MG63 (cell line): Measurements from ENCODE around the gene PLA2R1. TPM values are rescaled to one million over a fixed set of nuclear protein-coding genes. Genes with fewer than 3 reads are reported as not detected.
"Not testable (repeated sequence)": the region's sequence is repeated elsewhere in the genome, so short reads cannot be mapped to it uniquely, and the experiment has no call there.

Experiments used
- DNase-seq: peaks from one replicate; pipeline ENCODE4 v3.0.0-alpha.2; 2020
- H3K27me3 ChIP-seq: fragments of 250-450 bp; sonication (Bioruptor Pico); 2 replicates; pipeline ENCODE4 v1.5.1; 2020; ENCODE audit warnings: mild to moderate bottlenecking, moderate library complexity
- H3K36me3 ChIP-seq: fragments of 250-450 bp; sonication (Bioruptor Pico); 2 replicates; pipeline ENCODE4 v1.5.1; 2020; ENCODE audit warnings: mild to moderate bottlenecking, moderate library complexity
- H3K4me3 ChIP-seq: fragments of 250-450 bp; sonication (Bioruptor Pico); 2 replicates; pipeline ENCODE4 v1.5.1; 2020; ENCODE audit warnings: mild to moderate bottlenecking, moderate library complexity
- H3K9me3 ChIP-seq: fragments of 250-450 bp; sonication (Bioruptor Pico); 2 replicates; pipeline ENCODE4 v1.5.1; 2020; ENCODE audit warnings: mild to moderate bottlenecking, moderate library complexity
- total RNA-seq: library from RNA; depleted of rRNA; stranded (reverse); fragments of >200 nt; shearing (Covaris generic); gene quantifications from 2 replicates; pipeline ENCODE4 v1.2.3, GENCODE V29; 2014; ENCODE audit warnings: low replicate concordance

PLA2R1 gene
- total RNA-seq, 1 experiment from 2014 or later, result 0.36 TPM

DNA sequence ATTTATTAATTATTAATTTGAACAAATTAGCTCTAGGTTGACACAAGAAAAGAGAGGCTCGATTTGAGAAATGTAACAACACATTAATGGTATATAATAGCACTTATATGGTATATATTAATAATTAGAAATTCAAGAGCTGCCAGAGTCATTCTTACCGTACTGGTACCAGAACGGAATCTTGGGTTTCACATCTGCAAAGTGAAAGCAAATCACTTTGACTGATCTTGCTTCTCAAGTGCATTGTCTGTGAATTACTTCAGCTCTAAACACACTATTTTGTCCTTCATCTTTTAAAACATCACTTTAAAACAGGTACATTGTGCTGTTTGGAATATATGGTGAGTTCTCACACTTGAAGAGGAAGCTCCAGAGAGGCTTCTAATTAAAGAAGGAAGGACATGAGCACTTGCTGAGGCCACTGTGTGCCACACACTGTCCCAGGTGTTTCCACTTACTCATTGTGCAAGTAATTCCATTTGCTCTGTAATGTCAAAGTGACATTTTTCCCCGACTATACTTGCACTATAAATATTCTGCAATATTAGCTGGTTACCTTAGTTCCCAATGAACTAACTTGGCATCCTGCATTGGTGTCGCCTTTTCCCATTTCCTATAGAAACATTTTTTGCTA, 85.8 kb downstream of the PLA2R1 start:
- Histone ChIP-seq H3K27me3 (no peaks in the 10 kb centered on the region), H3K36me3 (no peaks in the 10 kb centered on the region), H3K9me3 (no peaks in the 10 kb centered on the region), H3K4me3 (no peak overlapping the region)
- DNase-seq, result no peak

DNA sequence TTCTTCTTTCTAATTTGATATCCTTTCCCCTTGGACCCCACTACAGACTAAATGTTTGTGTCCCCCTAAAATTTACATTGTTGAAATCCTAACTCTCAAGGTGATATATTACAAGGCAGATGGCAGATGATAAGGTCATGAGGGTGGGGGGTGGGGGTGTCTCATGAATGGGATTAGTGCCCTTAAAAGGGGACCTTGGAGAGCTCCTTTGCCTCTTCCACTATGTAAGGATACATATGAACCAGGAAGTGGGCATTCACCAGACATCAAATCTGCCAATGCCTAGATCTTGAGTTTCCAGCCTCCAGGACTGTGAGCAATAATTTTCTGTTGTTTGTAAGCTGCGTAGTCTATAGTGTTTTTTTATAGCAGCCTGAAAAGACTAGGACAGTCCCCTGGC, 89.1 kb downstream of the PLA2R1 start:
- Histone ChIP-seq H3K36me3 (no peaks in the 10 kb centered on the region), H3K4me3 (no peak overlapping the region), H3K27me3 (no peaks in the 10 kb centered on the region), H3K9me3 (no peaks in the 10 kb centered on the region)
- DNase-seq, result no peak

DNA sequence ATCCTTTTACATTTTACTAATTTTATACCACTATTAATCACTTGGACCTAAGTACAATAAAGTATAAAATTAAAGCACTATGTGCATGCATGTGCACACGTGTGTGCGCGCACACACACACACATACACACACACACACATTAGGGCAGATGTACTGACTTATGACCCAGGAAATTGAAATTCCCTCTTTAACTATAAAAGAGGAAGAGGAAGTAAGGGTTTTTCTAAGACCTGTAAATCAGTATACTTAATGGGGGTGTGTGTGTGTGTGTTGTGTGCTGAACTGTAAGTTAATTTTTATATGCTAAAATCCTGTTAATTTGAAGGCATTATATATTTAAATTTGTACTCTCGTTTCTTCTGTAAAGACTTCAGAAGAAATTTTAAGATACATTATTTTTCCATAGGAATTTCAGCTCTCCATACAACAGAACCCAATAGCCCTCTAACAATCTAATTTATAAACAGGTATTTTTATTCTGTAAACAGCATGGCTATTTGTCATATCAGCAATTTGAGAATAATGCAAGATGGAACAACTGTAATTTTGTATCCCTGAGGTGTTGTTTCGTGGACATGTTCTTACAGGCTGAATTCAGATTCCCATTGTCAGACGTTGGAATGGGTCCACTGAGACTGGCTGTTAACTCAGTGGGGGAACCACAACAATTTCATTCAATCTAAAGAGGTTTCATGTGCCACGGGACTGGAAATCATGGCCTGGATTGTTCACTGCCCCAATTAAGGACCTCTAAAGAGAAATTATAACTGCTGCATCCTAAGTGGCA, 90.9 kb downstream of the PLA2R1 start:
- DNase-seq, result no peak
- H3K36me3 ChIP-seq, result no peaks in the 10 kb centered on the region
- no peak overlapping the region for H3K4me3 ChIP-seq
- no peaks in the 10 kb centered on the region for H3K27me3 ChIP-seq
- H3K9me3 ChIP-seq, result no peaks in the 10 kb centered on the region

DNA sequence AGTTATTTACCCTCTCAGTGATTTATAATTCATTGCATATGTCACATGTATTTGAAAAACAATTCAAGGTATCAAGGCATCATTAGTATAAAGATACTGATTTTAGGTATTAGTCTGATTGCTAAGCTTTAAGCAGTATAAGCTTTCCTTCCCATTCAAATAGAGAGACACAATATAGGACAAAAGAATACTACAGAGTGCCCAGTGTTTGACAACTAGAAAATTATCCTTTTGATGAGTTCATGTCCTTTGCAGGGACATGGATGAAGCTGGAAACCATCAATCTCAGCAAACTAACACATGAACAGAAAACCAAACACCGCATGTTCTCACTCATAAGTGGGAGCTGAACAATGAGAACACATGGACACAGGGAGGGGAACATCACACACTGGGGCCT, 91.9 kb downstream of the PLA2R1 start:
- H3K36me3 ChIP-seq, H3K27me3 ChIP-seq, H3K4me3 ChIP-seq, H3K9me3 ChIP-seq, DNase-seq: not testable (repeated sequence)

DNA sequence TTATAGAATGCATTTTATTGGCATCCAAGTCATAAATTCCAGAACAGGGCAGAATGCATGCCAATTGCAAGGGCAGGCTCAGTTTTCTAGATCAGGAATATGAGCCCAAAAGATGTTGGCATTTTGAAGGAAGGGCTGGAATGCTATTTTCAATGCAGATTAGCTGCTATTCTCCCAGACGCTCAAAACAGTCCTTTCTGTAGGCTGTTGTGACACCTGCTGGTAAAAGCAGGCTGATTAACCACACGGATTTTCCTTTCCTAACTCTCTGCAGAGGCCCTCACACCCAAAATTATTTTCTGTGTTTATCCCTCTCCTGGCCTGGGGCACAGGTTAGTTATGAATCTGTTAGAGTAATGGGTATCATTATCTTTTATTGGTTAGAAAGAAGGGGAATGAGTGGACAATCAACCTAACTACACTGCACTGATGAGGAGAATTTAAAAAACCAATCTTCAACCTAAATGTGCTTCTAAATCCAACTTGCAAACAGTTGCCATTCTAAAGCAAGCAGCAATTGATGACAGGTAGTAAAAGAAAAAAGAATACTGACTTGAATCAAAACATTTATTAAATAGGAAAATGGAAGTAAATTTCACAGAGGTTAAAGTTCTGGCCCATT, 94.0 kb downstream of the PLA2R1 start:
- H3K4me3 ChIP-seq, result no peak overlapping the region
- H3K27me3 ChIP-seq, result no peaks in the 10 kb centered on the region
- H3K9me3 ChIP-seq, result no peaks in the 10 kb centered on the region
- no peaks in the 10 kb centered on the region for H3K36me3 ChIP-seq
- peak; percentile 8 for DNase-seq

DNA sequence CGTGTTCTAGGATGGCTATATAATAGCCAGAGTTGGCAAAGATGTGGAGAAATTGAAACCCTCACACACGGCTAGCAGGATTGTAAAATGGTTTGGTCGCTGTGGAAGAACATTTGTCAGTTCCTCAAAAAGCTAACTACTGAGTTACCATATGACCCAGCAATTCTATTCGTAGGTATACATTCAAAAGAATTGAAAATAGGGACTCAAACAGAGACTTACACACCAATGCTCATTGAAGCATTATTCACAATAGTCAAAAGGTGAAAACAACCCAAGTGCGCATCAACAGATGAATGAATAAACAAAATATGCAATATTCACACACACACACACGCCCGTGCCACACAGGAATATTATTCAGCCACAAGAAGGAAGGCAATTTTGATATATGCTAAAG, 98.7 kb downstream of the PLA2R1 start:
- no peaks in the 10 kb centered on the region for H3K27me3 ChIP-seq
- H3K4me3 ChIP-seq, result no peak overlapping the region
- no peaks in the 10 kb centered on the region for H3K36me3 ChIP-seq
- H3K9me3 ChIP-seq, result no peaks in the 10 kb centered on the region
- DNase-seq, result no peak

- H3K4me3 ChIP-seq, DNase-seq, H3K9me3 ChIP-seq, H3K27me3 ChIP-seq, H3K36me3 ChIP-seq: not testable (repeated sequence)
Observed at GRCh38 chr2:159962513-159962912, 99.9 kb downstream of the PLA2R1 start.

GRCh38 chr2:159961451-159961850, 101.0 kb downstream of the PLA2R1 start:
- Histone ChIP-seq H3K9me3 (no peaks in the 10 kb centered on the region), H3K36me3 (no peaks in the 10 kb centered on the region), H3K27me3 (no peaks in the 10 kb centered on the region), H3K4me3 (no peak overlapping the region)
- DNase-seq, result no peak

GRCh38 chr2:159961037-159961436, 101.4 kb downstream of the PLA2R1 start:
- Histone ChIP-seq H3K9me3 (no peaks in the 10 kb centered on the region), H3K4me3 (no peak overlapping the region), H3K27me3 (no peaks in the 10 kb centered on the region), H3K36me3 (no peaks in the 10 kb centered on the region)
- DNase-seq, result no peak

DNA sequence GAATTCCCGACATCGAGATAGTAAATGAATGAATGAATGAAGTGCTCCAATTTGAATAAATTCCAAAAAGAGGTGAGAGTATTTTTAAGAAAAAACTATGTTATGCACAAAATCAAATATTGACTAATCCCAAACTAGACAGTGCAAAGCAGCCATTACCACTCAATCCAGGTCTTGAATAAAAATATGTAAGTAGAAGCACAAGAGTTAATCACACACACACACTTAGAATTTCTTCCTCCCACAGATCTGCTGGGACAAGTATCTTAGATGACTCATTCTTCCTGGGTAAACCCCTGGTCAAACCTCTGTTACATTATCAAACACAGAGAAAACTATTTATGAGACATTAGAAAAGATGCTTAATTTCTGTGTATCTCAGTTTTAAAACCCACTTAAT, 102.0 kb downstream of the PLA2R1 start:
- Histone ChIP-seq H3K9me3 (no peaks in the 10 kb centered on the region), H3K4me3 (no peak overlapping the region), H3K36me3 (no peaks in the 10 kb centered on the region), H3K27me3 (no peaks in the 10 kb centered on the region)
- DNase-seq, result no peak

DNA sequence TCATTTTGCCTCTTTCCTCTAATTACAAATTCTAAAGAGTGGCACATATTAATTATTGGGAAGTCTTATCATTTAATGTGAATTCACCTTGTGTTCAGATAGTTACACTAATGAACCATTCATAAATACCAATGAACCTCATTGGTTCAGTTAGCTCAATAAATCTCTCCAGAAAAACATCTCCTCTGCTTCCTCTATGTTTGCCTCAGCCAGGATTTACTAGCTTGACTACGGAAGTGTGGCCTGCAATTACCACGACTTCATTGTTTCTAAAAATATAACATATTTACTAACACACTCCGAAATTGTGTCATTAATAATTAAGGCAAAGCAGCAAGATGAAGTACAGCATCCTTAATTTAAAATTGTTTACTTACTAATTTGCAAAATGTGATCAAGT, 103.3 kb downstream of the PLA2R1 start:
- Histone ChIP-seq H3K9me3 (no peaks in the 10 kb centered on the region), H3K27me3 (no peaks in the 10 kb centered on the region), H3K4me3 (no peak overlapping the region), H3K36me3 (no peaks in the 10 kb centered on the region)
- DNase-seq, result no peak

GRCh38 chr2:159953136-159953823, 109.1 kb downstream of the PLA2R1 start:
- H3K9me3 ChIP-seq, result no peaks in the 10 kb centered on the region
- DNase-seq, result no peak
- no peaks in the 10 kb centered on the region for H3K36me3 ChIP-seq
- 0 out of 2 replicates have a peak, but pooled peaks cover 3% of the 10 kb centered on the region for H3K27me3 ChIP-seq
- H3K4me3 ChIP-seq, result no peak overlapping the region

DNA sequence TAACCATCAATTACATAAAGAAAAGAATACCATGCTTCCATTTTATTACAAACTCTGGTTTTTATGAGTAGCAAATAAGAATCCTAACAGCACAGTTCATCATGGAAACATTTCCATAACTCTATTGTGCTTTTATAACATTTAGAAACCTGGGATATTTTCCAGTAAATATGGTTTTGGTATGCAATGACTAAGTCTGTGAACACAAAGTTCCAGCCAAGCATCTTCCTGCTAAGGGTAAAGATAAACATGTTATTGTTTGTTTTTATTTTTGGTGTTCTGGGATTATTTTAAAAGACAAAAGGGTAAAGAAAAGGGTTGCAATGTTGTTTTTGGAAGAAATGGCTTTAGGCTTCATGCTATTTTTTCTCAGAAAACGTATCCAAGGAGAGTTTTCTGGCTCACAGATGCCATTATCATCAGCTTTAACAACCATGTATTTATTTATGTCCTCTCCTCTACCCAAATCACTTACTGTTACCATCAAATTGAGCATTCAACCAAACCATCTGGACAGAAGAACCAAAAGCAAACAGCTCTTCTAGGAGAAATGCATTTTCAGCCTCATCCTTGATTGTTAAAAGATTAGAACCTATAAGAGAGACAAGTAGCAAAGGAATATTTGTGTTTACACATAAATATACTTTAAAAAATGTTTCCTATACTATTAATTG, 116.0 kb downstream of the PLA2R1 start:
- Histone ChIP-seq H3K27me3 (0 out of 2 replicates have a peak, but pooled peaks cover 3% of the 10 kb centered on the region), H3K9me3 (peaks cover 3% of the 10 kb centered on the region; the same call in 1 of the 2 replicates), H3K36me3 (no peaks in the 10 kb centered on the region), H3K4me3 (no peak overlapping the region)
- no peak for DNase-seq

- Histone ChIP-seq H3K27me3 (0 out of 2 replicates have a peak, but pooled peaks cover 3% of the 10 kb centered on the region), H3K36me3 (no peaks in the 10 kb centered on the region), H3K9me3 (peaks cover 3% of the 10 kb centered on the region; the same call in 1 of the 2 replicates), H3K4me3 (no peak overlapping the region)
- no peak for DNase-seq
Observed at GRCh38 chr2:159944874-159945273, 117.5 kb downstream of the PLA2R1 start.

GRCh38 chr2:159942146-159942545, 120.3 kb downstream of the PLA2R1 start:
- no peak for DNase-seq
- Histone ChIP-seq H3K9me3 (peaks cover 3% of the 10 kb centered on the region; the same call in 1 of the 2 replicates), H3K36me3 (no peaks in the 10 kb centered on the region), H3K27me3 (no peaks in the 10 kb centered on the region), H3K4me3 (no peak overlapping the region)

- peaks cover 3% of the 10 kb centered on the region; the same call in 1 of the 2 replicates for H3K9me3 ChIP-seq
- H3K27me3 ChIP-seq, result no peaks in the 10 kb centered on the region
- no peak overlapping the region for H3K4me3 ChIP-seq
- H3K36me3 ChIP-seq, result no peaks in the 10 kb centered on the region
- DNase-seq, result no peak
Observed at GRCh38 chr2:159941729-159942128, 120.7 kb downstream of the PLA2R1 start.
